ENCODE data around the gene BUD31. TPM values are rescaled to one million over a fixed set of nuclear protein-coding genes. Genes with fewer than 3 reads are reported as not detected.

BUD31 gene
- total and polyA plus RNA-seq, 2 of the 13 experiments (the other 11 are each of a cell fraction or from before 2014, with no cell fraction given), result 35.1 to 79.1 TPM

GRCh38 chr7:99408379-99409191, at the start of gene BUD31, which contains the start of gene PDAP1 (continued):
- TF ChIP-seq ZFP91 (CRISPR knock-in tag; IDR thresholded peaks at IDR 0.05; ENCODE audit: borderline replicate concordance) (peak; percentile 82), ZC3H4 (CRISPR knock-in tag; IDR thresholded peaks at IDR 0.05; ENCODE audit: borderline replicate concordance) (no peak), REPIN1 (CRISPR knock-in tag; IDR thresholded peaks at IDR 0.05; ENCODE audit: borderline replicate concordance, low read depth) (peak; percentile 97), ZNF225 (CRISPR knock-in tag; IDR thresholded peaks at IDR 0.05) (0 out of 2 replicates have a peak, but pooled peaks have one; percentile 6), FOXP4 (CRISPR knock-in tag; IDR thresholded peaks at IDR 0.05) (peak; percentile 43; the same call in 1 of the 2 replicates), CC2D1A (CRISPR knock-in tag; IDR thresholded peaks at IDR 0.05) (no peak), NFATC3 (CRISPR knock-in tag; IDR thresholded peaks at IDR 0.05) (no peak), HNRNPL (IDR thresholded peaks at IDR 0.05; ENCODE audit: low read depth, low read length) (0 out of 2 replicates have a peak, but pooled peaks have one; percentile 58), KDM5A (IDR thresholded peaks at IDR 0.05; ENCODE audit: borderline replicate concordance, low read length) (peak; percentile 80), ZNF124 (CRISPR knock-in tag; IDR thresholded peaks at IDR 0.05) (peak; percentile 80), NR2C2 (CRISPR knock-in tag; IDR thresholded peaks at IDR 0.05; ENCODE audit: borderline replicate concordance) (peak; percentile 99), KDM5B (CRISPR knock-in tag; IDR thresholded peaks at IDR 0.05; ENCODE audit: borderline replicate concordance) (no peak), THYN1 (CRISPR knock-in tag; IDR thresholded peaks at IDR 0.05; ENCODE audit: borderline replicate concordance, low read depth) (no peak), ZNF136 (CRISPR knock-in tag; IDR thresholded peaks at IDR 0.05; ENCODE audit: low read depth) (0 out of 2 replicates have a peak, but pooled peaks have one; percentile 24), EEA1 (CRISPR knock-in tag; IDR thresholded peaks at IDR 0.05; ENCODE audit: borderline replicate concordance) (peak; percentile 78; the same call in 1 of the 2 replicates), GMEB1 (CRISPR knock-in tag; IDR thresholded peaks at IDR 0.05; ENCODE audit: borderline replicate concordance) (peak; percentile 87; the same call in 1 of the 2 replicates), SNRNP70 (IDR thresholded peaks at IDR 0.05; ENCODE audit: low read depth, low read length) (no peak), CBX2 (IDR thresholded peaks at IDR 0.05; ENCODE audit: low read depth, low read length) (no peak), CBX2 (CRISPR knock-in tag; IDR thresholded peaks at IDR 0.05; ENCODE audit: low read depth) (no peak), ZNF567 (CRISPR knock-in tag; IDR thresholded peaks at IDR 0.05; ENCODE audit: borderline replicate concordance) (no peak)
- TF ChIP-seq, protein P1, sequence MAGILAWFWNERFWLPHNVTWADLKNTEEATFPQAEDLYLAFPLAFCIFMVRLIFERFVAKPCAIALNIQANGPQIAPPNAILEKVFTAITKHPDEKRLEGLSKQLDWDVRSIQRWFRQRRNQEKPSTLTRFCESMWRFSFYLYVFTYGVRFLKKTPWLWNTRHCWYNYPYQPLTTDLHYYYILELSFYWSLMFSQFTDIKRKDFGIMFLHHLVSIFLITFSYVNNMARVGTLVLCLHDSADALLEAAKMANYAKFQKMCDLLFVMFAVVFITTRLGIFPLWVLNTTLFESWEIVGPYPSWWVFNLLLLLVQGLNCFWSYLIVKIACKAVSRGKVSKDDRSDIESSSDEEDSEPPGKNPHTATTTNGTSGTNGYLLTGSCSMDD (CRISPR knock-in tag; IDR thresholded peaks at IDR 0.05), result no peak

All from HepG2 (cell line).